Immature natural killer cell (primary cell): Measurements from ENCODE around the gene KIF12. TPM values are rescaled to one million over a fixed set of nuclear protein-coding genes. Genes with fewer than 3 reads are reported as not detected.
"Not testable (repeated sequence)": the region's sequence is repeated elsewhere in the genome, so short reads cannot be mapped to it uniquely, and the experiment has no call there.

Source experiments
- DNase-seq, 3 donors: peaks; one replicate each; pipeline ENCODE4 v3.0.0; 2022; ENCODE audit warnings: mixed read lengths in 1 of 3
- H3K27ac Mint-ChIP-seq, 6 donors: one replicate each; pipeline ENCODE4 v1.8.0; 2020; ENCODE audit warnings: mixed read lengths in 6 of 6, mild to moderate bottlenecking in 5 of 6, inconsistent platforms in 4 of 6, moderate library complexity in 3 of 6
- H3K27me3 Mint-ChIP-seq, 3 donors: one replicate each; pipeline ENCODE4 v1.8.0; 2020 to 2021; ENCODE audit warnings: low read depth in 3 of 3, mild to moderate bottlenecking in 3 of 3, mixed read lengths in 3 of 3, moderate library complexity in 3 of 3, inconsistent platforms in 1 of 3
- H3K36me3 Mint-ChIP-seq, 3 donors: one replicate each; pipeline ENCODE4 v1.8.0; 2020; ENCODE audit warnings: mixed read lengths in 3 of 3, inconsistent platforms in 2 of 3, mild to moderate bottlenecking in 2 of 3
- H3K4me1 Mint-ChIP-seq, 2 donors: one replicate each; pipeline ENCODE4 v1.8.0; 2020; ENCODE audit warnings: inconsistent platforms in 2 of 2, mild to moderate bottlenecking in 2 of 2, mixed read lengths in 2 of 2, moderate library complexity in 1 of 2
- H3K4me3 Mint-ChIP-seq, 5 donors: one replicate each; pipeline ENCODE4 v1.8.0; 2020; ENCODE audit warnings: mild to moderate bottlenecking in 5 of 5, mixed read lengths in 5 of 5, inconsistent platforms in 3 of 5, moderate library complexity in 3 of 5
- H3K9me3 Mint-ChIP-seq, 6 donors: one replicate each; pipeline ENCODE4 v1.8.0; 2020; ENCODE audit warnings: mild to moderate bottlenecking in 6 of 6, mixed read lengths in 6 of 6, inconsistent platforms in 4 of 6, moderate library complexity in 3 of 6
- polyA plus RNA-seq, 3 donors: library from polyadenylated mRNA; unstranded; fragments of 300-500 nt; fragmentation: Illumina TruSeq; gene quantifications; one replicate each; pipeline ENCODE4 v1.2.3, GENCODE V29; 2021

The KIF12 gene
- polyA plus RNA-seq, 3 donors from 2014 or later = not detected

GRCh38 chr9:114053246-114054005, 45.7 kb downstream of the KIF12 start:
- no peak for DNase-seq
- peaks cover 0 to 7% (median 2%) of the 10 kb centered on the region in 3 donors for H3K27me3 Mint-ChIP-seq
- peaks cover 7 to 37% (median 8%) of the 10 kb centered on the region in 3 donors for H3K36me3 Mint-ChIP-seq
- H3K4me3 Mint-ChIP-seq = no peak overlapping the region
- no peaks in the 10 kb centered on the region for H3K4me1 Mint-ChIP-seq
- H3K9me3 Mint-ChIP-seq = no peaks in the 10 kb centered on the region
- H3K27ac Mint-ChIP-seq = no peak overlapping the region

- Mint-ChIP-seq H3K4me1 (no peaks in the 10 kb centered on the region), H3K9me3 (no peaks in the 10 kb centered on the region), H3K27me3 (peaks cover 0 to 6% (median 2%) of the 10 kb centered on the region in 3 donors), H3K27ac (no peak overlapping the region), H3K36me3 (peaks cover 10 to 47% (median 13%) of the 10 kb centered on the region in 3 donors), H3K4me3 (no peak overlapping the region)
- DNase-seq = no peak
Observed at GRCh38 chr9:114051706-114052105, 47.4 kb downstream of the KIF12 start.

- Mint-ChIP-seq H3K4me1 (no peaks in the 10 kb centered on the region), H3K9me3 (no peaks in the 10 kb centered on the region), H3K27me3 (peaks cover 0 to 6% (median 2%) of the 10 kb centered on the region in 3 donors), H3K4me3 (no peak overlapping the region), H3K36me3 (peaks cover 10 to 48% (median 13%) of the 10 kb centered on the region in 3 donors), H3K27ac (no peak overlapping the region)
- DNase-seq = no peak
Observed at GRCh38 chr9:114051281-114051680, 47.8 kb downstream of the KIF12 start.

- H3K4me3 Mint-ChIP-seq = no peak overlapping the region
- H3K9me3 Mint-ChIP-seq = no peaks in the 10 kb centered on the region
- no peaks in the 10 kb centered on the region for H3K4me1 Mint-ChIP-seq
- H3K27me3 Mint-ChIP-seq = peaks cover 0 to 6% (median 2%) of the 10 kb centered on the region in 3 donors
- DNase-seq = no peak
- no peak overlapping the region for H3K27ac Mint-ChIP-seq
- H3K36me3 Mint-ChIP-seq = peaks cover 13 to 51% (median 13%) of the 10 kb centered on the region in 3 donors
Observed at GRCh38 chr9:114050646-114051045, 48.4 kb downstream of the KIF12 start.

GRCh38 chr9:114050226-114050568, 48.9 kb downstream of the KIF12 start:
- no peak overlapping the region for H3K4me3 Mint-ChIP-seq
- peaks cover 13 to 51% (median 16%) of the 10 kb centered on the region in 3 donors for H3K36me3 Mint-ChIP-seq
- no peak overlapping the region for H3K27ac Mint-ChIP-seq
- H3K9me3 Mint-ChIP-seq = no peaks in the 10 kb centered on the region
- DNase-seq = no peak
- H3K27me3 Mint-ChIP-seq = peaks cover 0 to 6% (median 2%) of the 10 kb centered on the region in 3 donors
- no peaks in the 10 kb centered on the region for H3K4me1 Mint-ChIP-seq

GRCh38 chr9:114049441-114050225, 49.5 kb downstream of the KIF12 start:
- H3K4me1 Mint-ChIP-seq = no peaks in the 10 kb centered on the region
- peaks cover 0 to 6% (median 2%) of the 10 kb centered on the region in 3 donors for H3K27me3 Mint-ChIP-seq
- no peak for DNase-seq
- H3K36me3 Mint-ChIP-seq = peaks cover 13 to 51% (median 16%) of the 10 kb centered on the region in 3 donors
- H3K27ac Mint-ChIP-seq = no peak overlapping the region
- no peak overlapping the region for H3K4me3 Mint-ChIP-seq
- no peaks in the 10 kb centered on the region for H3K9me3 Mint-ChIP-seq

- H3K27ac Mint-ChIP-seq = no peak overlapping the region
- H3K9me3 Mint-ChIP-seq = no peaks in the 10 kb centered on the region
- no peaks in the 10 kb centered on the region for H3K4me1 Mint-ChIP-seq
- H3K36me3 Mint-ChIP-seq = peaks cover 13 to 51% (median 16%) of the 10 kb centered on the region in 3 donors
- no peak overlapping the region for H3K4me3 Mint-ChIP-seq
- no peak for DNase-seq
- peaks cover 0 to 6% (median 0%) of the 10 kb centered on the region in 3 donors for H3K27me3 Mint-ChIP-seq
Observed at GRCh38 chr9:114048533-114049415, 50.3 kb downstream of the KIF12 start.

GRCh38 chr9:114047717-114048116, 51.4 kb downstream of the KIF12 start:
- Mint-ChIP-seq H3K27ac (no peak overlapping the region), H3K4me1 (no peaks in the 10 kb centered on the region), H3K9me3 (no peaks in the 10 kb centered on the region), H3K36me3 (peaks cover 13 to 46% (median 16%) of the 10 kb centered on the region in 3 donors), H3K4me3 (no peak overlapping the region), H3K27me3 (peaks cover 0 to 6% (median 0%) of the 10 kb centered on the region in 3 donors)
- no peak for DNase-seq

GRCh38 chr9:114046875-114047274, 52.2 kb downstream of the KIF12 start:
- H3K36me3 Mint-ChIP-seq = peaks cover 13 to 42% (median 17%) of the 10 kb centered on the region in 3 donors
- H3K9me3 Mint-ChIP-seq = no peaks in the 10 kb centered on the region
- DNase-seq = no peak
- H3K4me1 Mint-ChIP-seq = no peaks in the 10 kb centered on the region
- H3K27me3 Mint-ChIP-seq = peaks cover 0 to 6% (median 0%) of the 10 kb centered on the region in 3 donors
- H3K4me3 Mint-ChIP-seq = no peak overlapping the region
- no peak overlapping the region for H3K27ac Mint-ChIP-seq

GRCh38 chr9:114046237-114046755, 52.8 kb downstream of the KIF12 start:
- DNase-seq = no peak
- Mint-ChIP-seq H3K4me3 (no peak overlapping the region), H3K36me3 (peaks cover 13 to 40% (median 22%) of the 10 kb centered on the region in 3 donors), H3K27me3 (peaks cover 0 to 4% (median 0%) of the 10 kb centered on the region in 3 donors), H3K27ac (no peak overlapping the region), H3K9me3 (no peaks in the 10 kb centered on the region), H3K4me1 (no peaks in the 10 kb centered on the region)

GRCh38 chr9:114043660-114044059, 55.4 kb downstream of the KIF12 start:
- H3K4me3 Mint-ChIP-seq, H3K27me3 Mint-ChIP-seq, H3K4me1 Mint-ChIP-seq, H3K9me3 Mint-ChIP-seq, DNase-seq, H3K27ac Mint-ChIP-seq: not testable (repeated sequence)
- peaks cover 6 to 28% (median 18%) of the 10 kb centered on the region in 3 donors for H3K36me3 Mint-ChIP-seq
